PC-3 (cell line): ENCODE measurements around the gene LATS2. TPM values are rescaled to one million over a fixed set of nuclear protein-coding genes. Genes with fewer than 3 reads are reported as not detected.

Source experiments
- ATAC-seq: fragments of 200-7000 bp; cut with Tn5 transposase; 2 replicates; pipeline ENCODE4 v1.9.1; 2020; ENCODE audit warnings: mild to moderate bottlenecking, moderate library complexity
- BruUV-seq: library from RNA; stranded (reverse); fragments of 400-500 nt; replicated peaks from 2 replicates; lab custom pipeline; 2021; lab: Mats Ljungman, UMichigan
- CTCF ChIA-PET: fragments of 300-600 bp; sonication (Branson Sonifier 250); formaldehyde crosslinking; loops from one replicate; lab custom pipeline; 2022; ENCODE audit warnings: antibody characterized with exemption; lab: Charles Lee
- POLR2A ChIA-PET: fragments of 300-600 bp; sonication (Branson Sonifier 250); formaldehyde crosslinking; loops from one replicate; lab custom pipeline; 2022; ENCODE audit warnings: antibody characterized with exemption; ENCODE audit not compliant: unreplicated experiment; lab: Charles Lee
- DNase-seq: peaks from one replicate; pipeline ENCODE4 v3.0.0-alpha.2; 2015
- H2AFZ ChIP-seq: fragments of 300-600 bp; sonication (generic); 2 replicates; pipeline ENCODE4 v1.6.0; 2016; ENCODE audit warnings: antibody characterized with exemption, low read length
- H3F3A ChIP-seq: fragments of 300-600 bp; sonication (generic); one replicate; pipeline ENCODE4 v1.6.0; 2017; ENCODE audit warnings: antibody characterized with exemption, low read length, control low read depth, mild to moderate bottlenecking; ENCODE audit not compliant: unreplicated experiment
- H3K27ac ChIP-seq: fragments of 300-600 bp; sonication (generic); 2 replicates; pipeline ENCODE4 v1.5.1; 2016; ENCODE audit warnings: mild to moderate bottlenecking, low read length
- H3K27me3 ChIP-seq: fragments of 300-600 bp; sonication (generic); 2 replicates; pipeline ENCODE4 v1.6.1; 2016; ENCODE audit warnings: low read length, mixed read lengths
- H3K36me3 ChIP-seq: fragments of 300-600 bp; sonication (generic); 2 replicates; pipeline ENCODE4 v1.6.1; 2016; ENCODE audit warnings: low read depth, mixed run types, low read length, mixed read lengths
- H3K4me1 ChIP-seq: fragments of 300-600 bp; sonication (generic); 2 replicates; pipeline ENCODE4 v1.5.1; 2016; ENCODE audit warnings: low read length; ENCODE audit not compliant: insufficient read depth
- H3K4me2 ChIP-seq: fragments of 300-600 bp; sonication (generic); 2 replicates; pipeline ENCODE4 v1.6.0; 2016; ENCODE audit warnings: low read length
- H3K4me3 ChIP-seq: fragments of 300-600 bp; sonication (generic); 2 replicates; pipeline ENCODE4 v1.5.1; 2016; ENCODE audit warnings: mild to moderate bottlenecking, low read length, mixed read lengths
- H3K79me2 ChIP-seq: fragments of 300-600 bp; sonication (generic); 2 replicates; pipeline ENCODE4 v1.6.1; 2017; ENCODE audit warnings: low read length, mixed read lengths
- H3K9ac ChIP-seq: fragments of 300-600 bp; sonication (generic); 2 replicates; pipeline ENCODE4 v1.6.0; 2016; ENCODE audit warnings: mild to moderate bottlenecking, low read length
- H3K9me2 ChIP-seq: fragments of 300-600 bp; sonication (generic); replicated peaks from 2 replicates; pipeline ENCODE4 v1.6.1; 2016; ENCODE audit warnings: mixed run types, low read length, mixed read lengths
- H3K9me3 ChIP-seq: fragments of 300-600 bp; sonication (generic); 2 replicates; pipeline ENCODE4 v1.6.1; 2016; ENCODE audit warnings: low read length, mixed read lengths
- H4K20me1 ChIP-seq: fragments of 300-600 bp; sonication (generic); 2 replicates; pipeline ENCODE4 v1.6.1; 2016; ENCODE audit warnings: low read length, mixed read lengths
- CTCF ChIP-seq: fragments of 300-600 bp; sonication (generic); conservative IDR thresholded peaks from 2 replicates; pipeline ENCODE4 v1.5.1; 2017; ENCODE audit warnings: antibody characterized with exemption, low read depth, mild to moderate bottlenecking, low read length
- EZH2 ChIP-seq: fragments of 300-600 bp; sonication (generic); IDR thresholded peaks from one replicate; pipeline ENCODE4 v1.6.1; 2017; ENCODE audit warnings: antibody characterized with exemption, mild to moderate bottlenecking, low read length; ENCODE audit not compliant: unreplicated experiment
- EZH2phosphoT487 ChIP-seq: fragments of 300-600 bp; sonication (generic); IDR thresholded peaks from 2 replicates; pipeline ENCODE4 v1.6.1; 2018; ENCODE audit warnings: mild to moderate bottlenecking, antibody characterized with exemption, low read length, borderline replicate concordance
- intact Hi-C: fragments of 100-400 bp; cut with micrococcal nuclease; formaldehyde crosslinking; loops from 2 replicates; pipeline ENCODE4 v1.9.0; 2023
- total RNA-seq: library from RNA; depleted of rRNA; stranded (reverse); fragments of >200 nt; gene quantifications from 2 replicates; pipeline ENCODE4 v1.2.3, GENCODE V29; 2014

Gene LATS2
- total RNA-seq, 1 experiment from 2014 or later, result 11.0 TPM

GRCh38 chr13:21022056-21022979 lies 39.1 kb downstream of the LATS2 start:
- no peaks in the 10 kb centered on the region for H3K9me3 ChIP-seq
- H3K36me3 ChIP-seq, result peaks cover 3% of the 10 kb centered on the region; the same call in 1 of the 2 replicates
- CTCF ChIA-PET, result no interaction called here
- TF ChIP-seq CTCF (no peak), EZH2phosphoT487 (no peak), EZH2 (no peak)
- H3K79me2 ChIP-seq, result peaks cover 79% of the 10 kb centered on the region
- peaks cover 4% of the 10 kb centered on the region for H3F3A ChIP-seq
- no peak overlapping the region for H3K9ac ChIP-seq
- intact Hi-C loops, result no loop called here
- no peaks in the 10 kb centered on the region for H3K27me3 ChIP-seq
- no peaks in the 10 kb centered on the region for H3K9me2 ChIP-seq
- no peak for DNase-seq
- no peak overlapping the region for H3K27ac ChIP-seq
- H3K4me1 ChIP-seq, result peaks cover 10% of the 10 kb centered on the region; the same call in 1 of the 2 replicates
- POLR2A ChIA-PET, result no interaction called here
- H3K4me3 ChIP-seq, result no peak overlapping the region
- H2AFZ ChIP-seq, result no peak overlapping the region
- no peaks in the 10 kb centered on the region for H4K20me1 ChIP-seq
- ATAC-seq, result no peak
- no TSS peak for BruUV-seq
- no peak overlapping the region for H3K4me2 ChIP-seq

- Histone ChIP-seq H3K27me3 (no peaks in the 10 kb centered on the region), H3K9ac (no peak overlapping the region), H4K20me1 (no peaks in the 10 kb centered on the region), H3F3A (peaks cover 11% of the 10 kb centered on the region), H3K4me1 (peaks cover 23% of the 10 kb centered on the region), H3K79me2 (peaks cover 75% of the 10 kb centered on the region), H3K36me3 (peaks cover 1% of the 10 kb centered on the region; the same call in 1 of the 2 replicates), H3K9me2 (no peaks in the 10 kb centered on the region), H3K9me3 (no peaks in the 10 kb centered on the region), H2AFZ (no peak overlapping the region), H3K27ac (no peak overlapping the region), H3K4me3 (no peak overlapping the region), H3K4me2 (no peak overlapping the region)
- no peak for TF ChIP-seq CTCF
- ChIA-PET POLR2A (no interaction called here), CTCF (no interaction called here)
- no TSS peak for BruUV-seq
- intact Hi-C loops, result no loop called here
- DNase-seq (no peak), ATAC-seq (no peak)
Measured at GRCh38 chr13:21020581-21020980, 40.8 kb downstream of the LATS2 start.

GRCh38 chr13:21020176-21020575 lies 41.2 kb downstream of the LATS2 start:
- no TSS peak for BruUV-seq
- intact Hi-C loops, result no loop called here
- Histone ChIP-seq H4K20me1 (no peaks in the 10 kb centered on the region), H3K27ac (no peak overlapping the region), H3K4me3 (no peak overlapping the region), H3K9ac (no peak overlapping the region), H3K9me3 (no peaks in the 10 kb centered on the region), H2AFZ (no peak overlapping the region), H3K79me2 (peaks cover 73% of the 10 kb centered on the region), H3K4me2 (no peak overlapping the region), H3K9me2 (no peaks in the 10 kb centered on the region), H3K27me3 (no peaks in the 10 kb centered on the region), H3K36me3 (no peaks in the 10 kb centered on the region), H3K4me1 (peaks cover 27% of the 10 kb centered on the region), H3F3A (peaks cover 11% of the 10 kb centered on the region)
- ChIA-PET CTCF (no interaction called here), POLR2A (no interaction called here)
- ATAC-seq, result no peak
- TF ChIP-seq EZH2phosphoT487 (no peak), CTCF (no peak), EZH2 (no peak)
- DNase-seq, result no peak
